GM13976 (cell line): ENCODE data around the gene PDZRN3.

Source experiments
- DNase-seq: peaks from one replicate; pipeline ENCODE4 v3.0.0; 2012; ENCODE audit warnings: low spot score
- CTCF ChIP-seq: IDR thresholded peaks from 2 replicates; pipeline ENCODE4 v1.5.1; 2012; ENCODE audit warnings: borderline replicate concordance, mild to moderate bottlenecking; ENCODE audit not compliant: insufficient read depth; ENCODE audit errors: extremely low read depth, missing control alignments, control extremely low read depth
- in situ Hi-C: fragments of 300-500 bp; cut with MboI; formaldehyde crosslinking; loops from one replicate; pipeline ENCODE4 v1.12.0; 2022; ENCODE audit warnings: low sequenced_read_pairs, mixed read lengths, inconsistent platforms; ENCODE audit not compliant: unreplicated experiment

PDZRN3 gene

DNA sequence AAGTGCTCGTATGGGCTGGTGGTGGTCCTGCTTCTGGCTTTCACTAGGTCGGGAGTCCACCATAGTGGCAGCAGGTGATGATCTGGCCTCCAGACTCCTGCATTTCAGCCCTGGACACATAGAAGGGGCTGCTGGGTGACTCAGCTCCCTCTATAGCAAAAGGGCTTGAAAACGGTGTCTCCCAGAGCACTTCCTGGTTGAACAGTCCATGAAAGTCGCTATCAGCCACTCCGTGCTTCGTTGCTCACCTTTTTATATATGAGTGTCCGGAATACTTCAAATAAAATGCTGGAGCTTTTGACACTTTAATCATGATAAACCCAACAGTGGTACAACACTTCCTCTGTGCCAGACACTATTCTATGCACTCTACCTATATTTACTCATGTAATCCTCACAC is 213.2 kb downstream of the PDZRN3 start:
- no peak for TF ChIP-seq CTCF
- in situ Hi-C loops, result no loop called here
- no peak for DNase-seq

DNA sequence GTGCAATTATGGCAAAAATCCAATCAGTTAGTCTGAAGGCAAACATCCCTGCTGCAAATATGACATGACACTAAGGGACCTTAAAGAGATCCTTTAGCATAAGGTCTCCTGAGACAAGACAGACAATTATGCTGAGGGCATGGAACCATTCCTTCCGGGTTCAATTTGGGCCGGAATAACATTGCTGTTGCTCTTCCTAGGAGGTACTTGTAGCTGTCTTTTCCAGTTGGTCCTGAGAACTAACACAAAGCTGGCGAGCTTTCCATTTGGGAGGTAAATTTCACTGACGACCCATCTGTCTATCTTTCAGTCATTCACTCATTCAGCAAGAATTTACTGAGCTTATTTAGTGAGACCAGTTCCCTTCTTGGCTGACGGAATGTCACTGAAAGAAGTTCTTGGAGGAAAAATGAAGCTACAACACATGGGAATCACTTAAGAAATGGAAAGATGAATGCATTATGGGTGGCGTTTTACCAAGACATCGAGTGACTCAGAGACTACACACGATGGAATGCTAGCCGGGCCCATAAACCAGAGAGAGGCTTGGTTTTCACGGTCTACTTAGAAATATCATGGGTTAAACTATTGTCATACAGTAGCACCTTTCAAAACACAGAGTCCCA is 215.5 kb downstream of the PDZRN3 start:
- in situ Hi-C loops, result no loop called here
- no peak for DNase-seq
- no peak for TF ChIP-seq CTCF

DNA sequence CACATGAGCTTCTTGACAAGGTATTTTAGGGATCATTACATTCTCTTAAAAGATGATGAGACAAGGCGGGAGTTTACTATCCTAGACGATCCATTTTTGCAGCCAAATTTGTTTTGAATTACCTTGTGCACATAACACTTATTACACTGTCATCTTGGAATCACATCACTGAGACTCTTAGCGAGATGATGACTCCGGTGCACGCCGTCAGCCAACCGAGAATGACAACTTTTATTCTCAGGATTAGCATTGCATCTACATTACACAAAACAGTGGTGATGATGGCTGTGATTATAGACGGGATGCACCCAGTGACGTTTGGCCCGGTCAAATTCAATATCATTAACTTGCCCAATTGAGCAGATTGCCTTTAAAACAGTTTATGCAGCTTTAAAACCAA is 216.1 kb downstream of the PDZRN3 start:
- DNase-seq, result no peak
- TF ChIP-seq CTCF, result no peak
- in situ Hi-C loops, result no loop called here

DNA sequence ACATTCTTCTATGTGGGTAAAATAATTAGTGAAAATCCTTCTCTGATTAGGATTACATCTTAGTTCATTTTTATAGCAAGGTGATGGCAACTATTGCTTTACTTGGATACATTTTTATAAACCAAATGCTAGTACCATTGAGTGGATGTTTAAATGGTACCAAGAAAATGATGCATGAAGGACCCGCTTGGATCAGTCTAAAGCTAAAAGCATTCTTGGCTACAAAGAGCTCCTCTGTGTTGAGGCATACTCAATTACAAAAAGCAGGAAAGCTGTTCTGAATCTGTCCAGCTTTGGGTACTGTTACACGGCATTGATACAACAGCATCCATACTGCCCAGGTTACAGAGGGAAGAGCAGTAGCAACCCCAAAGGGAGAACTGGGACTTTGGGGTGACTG is 217.2 kb downstream of the PDZRN3 start:
- no peak for DNase-seq
- in situ Hi-C loops, result no loop called here
- no peak for TF ChIP-seq CTCF

- DNase-seq, result no peak
- in situ Hi-C loops, result no loop called here
- no peak for TF ChIP-seq CTCF
Observed at GRCh38 chr3:73405853-73406252, 218.9 kb downstream of the PDZRN3 start.

DNA sequence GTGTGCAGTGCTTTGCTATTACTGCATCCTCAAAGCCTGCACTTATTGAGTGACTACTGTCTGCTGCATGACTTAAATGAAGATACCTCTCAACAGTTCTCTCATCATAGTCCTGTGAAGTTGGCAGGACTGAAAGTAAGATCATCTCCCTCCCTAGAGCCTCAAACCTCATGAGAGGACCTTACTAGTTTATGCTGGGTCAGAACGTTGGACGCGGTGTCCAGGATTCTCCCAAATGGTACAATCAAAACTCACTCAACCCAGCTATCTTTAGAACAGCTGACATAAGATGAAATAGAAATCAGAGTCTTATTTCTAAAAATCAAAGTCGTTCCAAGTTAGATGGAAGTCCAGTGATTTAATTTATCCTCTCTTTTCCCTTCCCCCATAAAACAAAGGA is 219.7 kb downstream of the PDZRN3 start:
- TF ChIP-seq CTCF, result no peak
- DNase-seq, result no peak
- in situ Hi-C loops, result no loop called here

DNA sequence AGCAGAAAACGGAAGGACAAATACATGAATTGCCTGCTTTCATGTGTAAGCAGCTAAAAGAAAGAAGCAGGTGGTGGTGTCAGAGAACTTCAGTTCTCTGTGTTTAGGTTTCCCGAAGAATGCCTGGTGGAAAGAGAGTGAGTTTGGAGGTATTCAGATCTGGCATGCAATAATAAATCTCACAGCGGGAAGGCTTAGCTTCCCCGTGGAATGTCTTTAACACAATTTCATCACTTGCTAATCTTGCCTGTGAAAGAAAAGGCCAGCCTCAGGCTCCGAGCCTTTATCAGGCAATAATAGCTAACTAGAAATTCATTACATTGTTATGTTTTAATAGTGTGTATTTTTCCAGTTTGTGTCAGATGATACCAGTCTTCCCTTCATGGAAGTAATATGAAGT is 220.3 kb downstream of the PDZRN3 start:
- in situ Hi-C loops, result no loop called here
- TF ChIP-seq CTCF, result no peak
- no peak for DNase-seq
